Activated CD4-positive, alpha-beta T cell treated with anti-CD3 and anti-CD28 coated beads for 48 hours (primary cell): ENCODE data around the gene ZMPSTE24.
"Not testable (repeated sequence)": the region's sequence is repeated elsewhere in the genome, so short reads cannot be mapped to it uniquely, and the experiment has no call there.

Source experiments
- DNase-seq: peaks from one replicate; pipeline ENCODE4 v3.0.0-alpha.2; 2020

ZMPSTE24 gene

GRCh38 chr1:40331403-40331802 is 73.4 kb downstream of the ZMPSTE24 start:
- not testable (repeated sequence) for DNase-seq

DNA sequence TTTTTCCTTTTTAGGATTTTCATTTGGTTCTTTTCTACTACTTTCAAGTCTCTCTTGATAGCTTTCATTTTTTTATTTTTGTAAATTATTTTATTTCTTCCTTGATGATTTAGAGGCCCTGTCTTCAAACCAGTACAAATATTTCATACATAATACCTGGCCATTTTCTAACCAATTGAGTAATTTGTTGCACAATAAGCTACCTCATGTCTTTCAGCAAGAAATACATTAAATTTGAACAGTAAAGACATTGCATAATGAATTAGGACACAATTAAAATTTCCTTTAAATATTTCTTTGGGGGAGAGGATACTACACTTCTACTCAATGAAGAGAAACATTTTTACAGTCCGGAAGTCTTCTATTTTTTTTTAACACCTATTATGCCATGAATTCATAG is 74.7 kb downstream of the ZMPSTE24 start:
- no peak for DNase-seq

GRCh38 chr1:40337443-40337842 is 79.4 kb downstream of the ZMPSTE24 start:
- DNase-seq, result no peak

DNA sequence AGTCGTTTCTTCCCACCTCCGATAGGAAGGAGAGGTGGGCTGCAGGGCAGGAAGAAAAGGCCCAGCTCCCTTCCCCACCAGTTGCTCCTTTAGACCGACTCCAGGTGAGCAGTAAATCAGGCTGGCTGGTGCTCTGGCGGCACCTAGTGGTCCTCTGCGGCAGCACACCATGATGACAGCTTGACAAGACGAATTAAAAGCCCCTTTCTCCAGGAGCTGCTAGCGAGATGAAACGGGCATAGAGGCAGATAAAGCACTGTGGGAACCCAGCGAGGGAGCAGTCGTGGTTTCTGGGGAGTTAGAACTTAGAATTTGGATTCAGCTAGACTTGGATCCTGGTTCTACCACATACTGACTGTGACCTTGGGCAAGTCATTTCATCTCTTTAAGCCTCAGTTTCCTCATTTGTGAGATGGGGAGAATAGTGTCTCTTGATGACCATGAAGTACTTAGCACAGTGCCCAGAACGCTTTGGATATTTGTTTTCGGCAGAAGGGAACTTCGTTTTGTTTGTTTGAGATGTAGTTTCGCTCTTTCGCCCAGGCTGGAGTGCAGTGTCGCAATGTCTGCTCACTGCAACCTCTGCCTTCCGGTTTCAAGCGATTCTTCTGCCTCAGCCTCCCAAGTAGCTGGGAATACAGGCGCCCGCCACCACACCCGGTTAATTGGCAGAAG is 80.8 kb downstream of the ZMPSTE24 start:
- peak; percentile 94 for DNase-seq

DNA sequence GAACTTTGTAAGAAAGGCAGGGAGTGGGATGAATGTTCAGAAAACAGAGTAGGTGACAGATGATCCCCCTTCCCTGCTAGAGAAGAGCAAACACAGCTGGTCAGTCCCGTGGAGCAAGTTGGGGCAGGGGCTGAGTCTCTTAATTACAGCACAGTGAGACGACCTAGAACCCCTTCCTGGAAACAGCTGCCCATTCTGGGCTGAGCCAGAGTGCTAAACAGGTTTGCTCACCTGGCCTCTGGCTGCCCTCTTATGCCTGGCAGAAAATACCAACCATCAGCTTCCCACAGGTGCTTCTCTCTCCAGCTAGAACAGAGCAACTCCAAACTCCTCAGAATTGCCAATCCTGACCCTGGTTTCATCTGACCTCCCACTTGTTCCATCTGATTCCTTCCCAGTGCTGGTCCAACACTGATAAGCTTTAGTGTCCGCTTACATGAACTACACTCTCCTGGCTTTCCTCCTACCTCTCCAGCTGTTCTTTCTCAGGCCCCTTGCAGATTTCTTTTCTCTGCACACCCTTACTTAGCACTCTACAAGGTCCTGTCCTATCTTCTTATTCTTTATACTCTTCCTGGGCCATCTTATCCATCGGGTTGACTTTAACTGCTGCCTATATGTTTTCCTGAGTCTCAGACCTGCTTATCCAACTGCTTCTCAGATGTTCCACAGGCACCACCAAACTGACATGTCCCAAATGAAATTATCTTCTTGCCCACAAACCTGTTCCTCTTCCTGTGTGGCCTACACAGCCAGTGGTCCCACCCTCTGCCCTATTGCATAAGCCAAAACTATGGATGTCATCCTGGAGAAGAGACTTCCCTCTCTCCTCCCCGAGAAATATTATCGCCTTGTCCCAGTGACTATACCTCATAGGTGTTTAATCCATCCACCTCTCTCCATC is 81.6 kb downstream of the ZMPSTE24 start:
- no peak for DNase-seq

DNA sequence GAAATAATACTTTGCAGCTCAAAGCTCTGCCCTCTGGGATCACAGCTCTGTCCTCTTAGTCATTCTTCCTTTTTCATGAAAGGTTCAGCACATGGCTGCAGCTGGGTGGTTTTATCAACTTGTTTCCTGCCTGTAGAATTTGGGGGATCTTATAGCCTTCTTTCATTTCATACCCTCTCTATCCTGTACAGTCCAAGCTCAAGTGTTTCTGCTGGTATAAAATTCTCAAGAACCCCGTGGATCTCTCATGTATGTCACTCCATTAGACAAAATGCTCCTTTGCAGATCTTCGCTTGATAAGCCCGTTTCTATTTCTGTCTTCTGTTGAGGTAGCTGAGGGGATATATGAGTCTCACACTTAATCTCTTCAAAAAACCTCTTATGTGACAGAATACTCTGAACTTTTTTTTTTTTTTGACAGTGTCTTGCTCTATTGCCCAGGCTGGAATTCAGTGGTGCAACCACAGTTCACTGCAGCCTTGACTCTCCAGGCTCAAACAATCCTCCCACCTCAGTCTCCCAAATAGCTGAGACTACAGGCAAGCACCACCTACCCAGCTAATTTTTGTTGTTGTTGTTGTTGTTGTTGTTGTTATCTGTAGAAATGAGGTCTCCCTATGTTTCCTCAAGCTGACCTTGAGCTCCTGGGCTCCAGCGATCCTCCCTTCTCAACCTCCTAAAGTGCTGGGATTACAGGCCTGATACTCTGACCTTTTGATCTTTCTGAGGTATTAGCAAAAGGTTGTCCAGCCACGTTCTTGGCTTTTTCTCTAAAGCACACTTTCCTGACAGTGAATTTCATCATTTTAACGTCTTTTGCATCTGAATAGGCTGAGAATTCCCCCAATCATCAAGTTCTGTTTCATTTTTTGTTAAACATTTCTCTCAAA is 83.7 kb downstream of the ZMPSTE24 start:
- DNase-seq, result no peak

GRCh38 chr1:40342381-40342717 is 84.3 kb downstream of the ZMPSTE24 start:
- not testable (repeated sequence) for DNase-seq
